ENCODE results near the gene KCNIP1.

Gene KCNIP1

GRCh38 chr5:170640731-170641588 is 137.1 kb downstream of the KCNIP1 start:
- no peak overlapping the region for H3K14ac ChIP-seq (ENCODE audit: low read length in 2 of 2)
- H2BK120ac ChIP-seq (ENCODE audit: low read depth, low read length), result no peak overlapping the region
- no peak overlapping the region for H3K18ac ChIP-seq (ENCODE audit: low read depth in 1 of 2, low read length in 2 of 2)
- no peak overlapping the region for H2BK5ac ChIP-seq (ENCODE audit: low read depth, low read length, poor library complexity, severe bottlenecking)
- H3K79me1 ChIP-seq (replicated peaks; ENCODE audit: low read length, poor library complexity, severe bottlenecking), result no peaks in the 10 kb centered on the region
- H2AFZ ChIP-seq (ENCODE audit: low read depth, low read length), result no peak overlapping the region
- H2BK12ac ChIP-seq (ENCODE audit: low read length in 2 of 2), result no peak overlapping the region
- H4K8ac ChIP-seq (ENCODE audit: low read length), result no peak overlapping the region
- WGBS, result 82% methylated on average over 11 of the region's 13 CpGs
- no peak overlapping the region for H3K4me3 ChIP-seq (ENCODE audit: insufficient read depth in 1 of 2, low read depth in 1 of 2, low read length in 2 of 2)
- DNase-seq, result no peak
- H3K23ac ChIP-seq (ENCODE audit: low read length in 2 of 2), result no peak overlapping the region
- H3K4ac ChIP-seq (ENCODE audit: low read depth in 1 of 2, low read length in 2 of 2), result no peak overlapping the region
- no peak overlapping the region for H2AK5ac ChIP-seq (ENCODE audit: low read length, severe bottlenecking)
- H4K91ac ChIP-seq (ENCODE audit: low read length), result no peak overlapping the region
- peaks cover 15 to 71% of the 10 kb centered on the region in 2 experiments for H3K27me3 ChIP-seq (ENCODE audit: control insufficient read depth in 1 of 2, insufficient read depth in 1 of 2, low read length in 2 of 2)
- no peak overlapping the region for H3K9ac ChIP-seq (ENCODE audit: low read length)
- no peak overlapping the region for H3K27ac ChIP-seq (ENCODE audit: low read length, poor library complexity, severe bottlenecking)
- no peak overlapping the region for H2BK15ac ChIP-seq (ENCODE audit: low read depth, poor library complexity, severe bottlenecking)
- peaks cover 0 to 13% of the 10 kb centered on the region in 2 experiments for H3K36me3 ChIP-seq (ENCODE audit: control insufficient read depth in 1 of 2, insufficient read depth in 2 of 2, low read depth in 1 of 2, low read length in 2 of 2)
- no peak overlapping the region for H3K4me2 ChIP-seq (ENCODE audit: low read length, poor library complexity, severe bottlenecking)
- H3K9me3 ChIP-seq (ENCODE audit: control insufficient read depth, low read length), result no peaks in the 10 kb centered on the region
- H3K4me1 ChIP-seq (ENCODE audit: control insufficient read depth, insufficient read depth, low read depth, low read length), result peaks cover 4% of the 10 kb centered on the region

GRCh38 chr5:170641589-170642031 is 137.8 kb downstream of the KCNIP1 start:
- Histone ChIP-seq H3K9ac (ENCODE audit: low read length) (no peak overlapping the region), H3K27me3 (ENCODE audit: control insufficient read depth in 1 of 2, insufficient read depth in 1 of 2, low read length in 2 of 2) (peaks cover 15 to 71% of the 10 kb centered on the region in 2 experiments), H4K8ac (ENCODE audit: low read length) (no peak overlapping the region), H2AFZ (ENCODE audit: low read depth, low read length) (no peak overlapping the region), H3K36me3 (ENCODE audit: control insufficient read depth in 1 of 2, insufficient read depth in 2 of 2, low read depth in 1 of 2, low read length in 2 of 2) (peaks cover 0 to 13% of the 10 kb centered on the region in 2 experiments), H3K27ac (ENCODE audit: low read length, poor library complexity, severe bottlenecking) (no peak overlapping the region), H4K91ac (ENCODE audit: low read length) (no peak overlapping the region), H3K18ac (ENCODE audit: low read depth in 1 of 2, low read length in 2 of 2) (no peak overlapping the region), H3K4ac (ENCODE audit: low read depth in 1 of 2, low read length in 2 of 2) (no peak overlapping the region), H3K4me3 (ENCODE audit: insufficient read depth in 1 of 2, low read depth in 1 of 2, low read length in 2 of 2) (no peak overlapping the region), H2BK5ac (ENCODE audit: low read depth, low read length, poor library complexity, severe bottlenecking) (no peak overlapping the region), H2AK5ac (ENCODE audit: low read length, severe bottlenecking) (no peak overlapping the region), H3K9me3 (ENCODE audit: control insufficient read depth, low read length) (no peaks in the 10 kb centered on the region), H3K14ac (ENCODE audit: low read length in 2 of 2) (no peak overlapping the region), H2BK120ac (ENCODE audit: low read depth, low read length) (no peak overlapping the region), H3K79me1 (replicated peaks; ENCODE audit: low read length, poor library complexity, severe bottlenecking) (no peaks in the 10 kb centered on the region), H3K23ac (ENCODE audit: low read length in 2 of 2) (no peak overlapping the region), H3K4me2 (ENCODE audit: low read length, poor library complexity, severe bottlenecking) (no peak overlapping the region), H2BK12ac (ENCODE audit: low read length in 2 of 2) (no peak overlapping the region), H3K4me1 (ENCODE audit: control insufficient read depth, insufficient read depth, low read depth, low read length) (peaks cover 4% of the 10 kb centered on the region), H2BK15ac (ENCODE audit: low read depth, poor library complexity, severe bottlenecking) (no peak overlapping the region)
- 91% methylated on average over 15 of the region's 15 CpGs for WGBS
- DNase-seq, result no peak

GRCh38 chr5:170642066-170642735 is 138.4 kb downstream of the KCNIP1 start:
- no peak overlapping the region for H2BK15ac ChIP-seq (ENCODE audit: low read depth, poor library complexity, severe bottlenecking)
- no peak for DNase-seq
- H3K18ac ChIP-seq (ENCODE audit: low read depth in 1 of 2, low read length in 2 of 2), result no peak overlapping the region
- H3K23ac ChIP-seq (ENCODE audit: low read length in 2 of 2), result no peak overlapping the region
- H4K8ac ChIP-seq (ENCODE audit: low read length), result no peak overlapping the region
- no peak overlapping the region for H3K4me3 ChIP-seq (ENCODE audit: insufficient read depth in 1 of 2, low read depth in 1 of 2, low read length in 2 of 2)
- H2AFZ ChIP-seq (ENCODE audit: low read depth, low read length), result no peak overlapping the region
- H3K79me1 ChIP-seq (replicated peaks; ENCODE audit: low read length, poor library complexity, severe bottlenecking), result no peaks in the 10 kb centered on the region
- H3K14ac ChIP-seq (ENCODE audit: low read length in 2 of 2), result no peak overlapping the region
- H3K4ac ChIP-seq (ENCODE audit: low read depth in 1 of 2, low read length in 2 of 2), result no peak overlapping the region
- H2BK12ac ChIP-seq (ENCODE audit: low read length in 2 of 2), result no peak overlapping the region
- H3K4me1 ChIP-seq (ENCODE audit: control insufficient read depth, insufficient read depth, low read depth, low read length), result peaks cover 4% of the 10 kb centered on the region
- peaks cover 0 to 13% of the 10 kb centered on the region in 2 experiments for H3K36me3 ChIP-seq (ENCODE audit: control insufficient read depth in 1 of 2, insufficient read depth in 2 of 2, low read depth in 1 of 2, low read length in 2 of 2)
- H3K9me3 ChIP-seq (ENCODE audit: control insufficient read depth, low read length), result no peaks in the 10 kb centered on the region
- H4K91ac ChIP-seq (ENCODE audit: low read length), result no peak overlapping the region
- no peak overlapping the region for H3K27ac ChIP-seq (ENCODE audit: low read length, poor library complexity, severe bottlenecking)
- H3K4me2 ChIP-seq (ENCODE audit: low read length, poor library complexity, severe bottlenecking), result no peak overlapping the region
- H3K9ac ChIP-seq (ENCODE audit: low read length), result no peak overlapping the region
- no peak overlapping the region for H2BK5ac ChIP-seq (ENCODE audit: low read depth, low read length, poor library complexity, severe bottlenecking)
- WGBS, result 88% methylated on average over 16 of the region's 18 CpGs
- no peak overlapping the region for H2AK5ac ChIP-seq (ENCODE audit: low read length, severe bottlenecking)
- H2BK120ac ChIP-seq (ENCODE audit: low read depth, low read length), result no peak overlapping the region
- H3K27me3 ChIP-seq (ENCODE audit: control insufficient read depth in 1 of 2, insufficient read depth in 1 of 2, low read length in 2 of 2), result peaks cover 15 to 69% of the 10 kb centered on the region in 2 experiments

- Histone ChIP-seq H3K4me2 (ENCODE audit: low read length, poor library complexity, severe bottlenecking) (no peak overlapping the region), H3K18ac (ENCODE audit: low read depth in 1 of 2, low read length in 2 of 2) (no peak overlapping the region), H2BK5ac (ENCODE audit: low read depth, low read length, poor library complexity, severe bottlenecking) (no peak overlapping the region), H2BK15ac (ENCODE audit: low read depth, poor library complexity, severe bottlenecking) (no peak overlapping the region), H3K23ac (ENCODE audit: low read length in 2 of 2) (no peak overlapping the region), H2AFZ (ENCODE audit: low read depth, low read length) (no peak overlapping the region), H2BK12ac (ENCODE audit: low read length in 2 of 2) (no peak overlapping the region), H3K4ac (ENCODE audit: low read depth in 1 of 2, low read length in 2 of 2) (no peak overlapping the region), H4K8ac (ENCODE audit: low read length) (no peak overlapping the region), H3K27ac (ENCODE audit: low read length, poor library complexity, severe bottlenecking) (no peak overlapping the region), H3K27me3 (ENCODE audit: control insufficient read depth in 1 of 2, insufficient read depth in 1 of 2, low read length in 2 of 2) (peaks cover 15 to 65% of the 10 kb centered on the region in 2 experiments), H3K9me3 (ENCODE audit: control insufficient read depth, low read length) (no peaks in the 10 kb centered on the region), H3K14ac (ENCODE audit: low read length in 2 of 2) (no peak overlapping the region), H3K9ac (ENCODE audit: low read length) (no peak overlapping the region), H3K79me1 (replicated peaks; ENCODE audit: low read length, poor library complexity, severe bottlenecking) (no peaks in the 10 kb centered on the region), H3K4me1 (ENCODE audit: control insufficient read depth, insufficient read depth, low read depth, low read length) (peaks cover 4% of the 10 kb centered on the region), H2BK120ac (ENCODE audit: low read depth, low read length) (no peak overlapping the region), H2AK5ac (ENCODE audit: low read length, severe bottlenecking) (no peak overlapping the region), H4K91ac (ENCODE audit: low read length) (no peak overlapping the region), H3K4me3 (ENCODE audit: insufficient read depth in 1 of 2, low read depth in 1 of 2, low read length in 2 of 2) (no peak overlapping the region), H3K36me3 (ENCODE audit: control insufficient read depth in 1 of 2, insufficient read depth in 2 of 2, low read depth in 1 of 2, low read length in 2 of 2) (peaks cover 0 to 13% of the 10 kb centered on the region in 2 experiments)
- DNase-seq, result no peak
- WGBS, result 70% methylated on average over 3 of the region's 3 CpGs
Measured at GRCh38 chr5:170642776-170643436, 139.1 kb downstream of the KCNIP1 start.
